ENCODE data around the gene CCDC197. TPM values are rescaled to one million over a fixed set of nuclear protein-coding genes. Genes with fewer than 3 reads are reported as not detected.
A peak's percentile ranks its signal among the peaks of the same experiment; 100 is the strongest.

The CCDC197 gene
- total and polyA plus RNA-seq, 2 of the 4 experiments (the other 2 are of a cell fraction) = not detected

- POLR2A ChIA-PET (ENCODE audit: unreplicated experiment) = no interaction called here
- peak overlapping the region; percentile 67 for H2BK120ac ChIP-seq (ENCODE audit: low read depth, low read length)
- no peak overlapping the region; the same call in 1 of the 2 replicates for H3K23ac ChIP-seq (ENCODE audit: low read depth, low read length)
- H3K14ac ChIP-seq (replicated peaks; ENCODE audit: low read depth, low read length) = no peak overlapping the region
- peak overlapping the region; percentile 39 for H4K91ac ChIP-seq (ENCODE audit: insufficient read depth, low read depth, low read length)
- CTCF ChIA-PET = no interaction called here
- no peak overlapping the region for H3K9ac ChIP-seq (ENCODE audit: low read depth, low read length)
- H3K27ac ChIP-seq (ENCODE audit: insufficient read depth, low read length) = no peak overlapping the region
- no peak for DNase-seq
- H2BK15ac ChIP-seq (ENCODE audit: low read depth, low read length) = peak overlapping the region; percentile 96
- peak overlapping the region; percentile 85 for H2AK5ac ChIP-seq (ENCODE audit: low read depth, low read length)
- in situ Hi-C loops (cut with MboI; ENCODE audit: low sequenced_read_pairs) = no loop called here
- H4K8ac ChIP-seq (ENCODE audit: low read depth in 2 of 2, low read length in 2 of 2) = no peak overlapping the region; a peak in 1 of 4 replicates
- H3K9me3 ChIP-seq (ENCODE audit: control insufficient read depth, insufficient read depth, low read length) = no peaks in the 10 kb centered on the region
- H4K5ac ChIP-seq (ENCODE audit: low read depth, low read length) = 0 out of 2 replicates have a peak overlapping the region, but pooled peaks have one; percentile 12
- H2BK5ac ChIP-seq (ENCODE audit: low read depth, low read length, poor library complexity, severe bottlenecking) = peak overlapping the region; percentile 36
- dilution Hi-C loops (cut with HindIII; ENCODE audit: low sequenced_read_pairs, unreplicated experiment) = no loop called here
- H2AFZ ChIP-seq (replicated peaks; ENCODE audit: low read length, poor library complexity) = peak overlapping the region; percentile 35
- H3K4me2 ChIP-seq (ENCODE audit: low read depth, low read length) = no peak overlapping the region
- peaks cover 20% of the 10 kb centered on the region for H3K9me1 ChIP-seq (ENCODE audit: insufficient read depth, low read length)
- ATAC-seq (ENCODE audit: low read depth) = no peak
- peak overlapping the region; percentile 31 for H2AK9ac ChIP-seq (replicated peaks; ENCODE audit: low read depth, low read length, poor library complexity)
- H3K18ac ChIP-seq (ENCODE audit: low read depth, low read length) = no peak overlapping the region
- H3K4me3 ChIP-seq (ENCODE audit: insufficient read depth, low read depth, low read length) = no peak overlapping the region
- H3K56ac ChIP-seq (ENCODE audit: extremely low read depth, insufficient read depth, low read length) = no peak overlapping the region
- no TSS peak for BruUV-seq (replicated peaks)
- H3K27me3 ChIP-seq (ENCODE audit: control insufficient read depth, insufficient read depth, low read length) = peaks cover 2% of the 10 kb centered on the region; the same call in 1 of the 2 replicates
- no peaks in the 10 kb centered on the region for H4K20me1 ChIP-seq (ENCODE audit: insufficient read depth, low read length)
- intact Hi-C loops (cut with micrococcal nuclease) = loop anchor here (5.0 kb wide), 1 partner anchor 44 kb away; no protein-coding TSS in a partner anchor
- H3K36me3 ChIP-seq (ENCODE audit: control insufficient read depth, insufficient read depth, low read length) = no peaks in the 10 kb centered on the region
- H2BK20ac ChIP-seq (ENCODE audit: low read depth, low read length) = peak overlapping the region; percentile 51; the same call in 1 of the 2 replicates
- H3K4ac ChIP-seq (ENCODE audit: low read depth, low read length) = peak overlapping the region; percentile 71
- no peaks in the 10 kb centered on the region for H3K79me1 ChIP-seq (ENCODE audit: low read depth in 1 of 2, low read length in 2 of 2)
- TF ChIP-seq CTCF (conservative IDR thresholded peaks at IDR 0.05; ENCODE audit: low read depth, low read length) (no peak), CHD1 (IDR thresholded peaks at IDR 0.05; ENCODE audit: low read depth, low read length) (no peak), RAD21 (IDR thresholded peaks at IDR 0.05; ENCODE audit: low read length) (no peak), RFX5 (IDR thresholded peaks at IDR 0.05; ENCODE audit: low read depth, low read length) (no peak), FOS (IDR thresholded peaks at IDR 0.05; ENCODE audit: low read depth, low read length) (no peak), MXI1 (IDR thresholded peaks at IDR 0.05; ENCODE audit: borderline replicate concordance, low read depth, low read length) (no peak), MAFK (IDR thresholded peaks at IDR 0.05; ENCODE audit: low read depth, low read length) (no peak), BHLHE40 (IDR thresholded peaks at IDR 0.05; ENCODE audit: low read depth, low read length) (no peak), ELK1 (IDR thresholded peaks at IDR 0.05; ENCODE audit: borderline replicate concordance, low read depth, low read length) (no peak), RCOR1 (IDR thresholded peaks at IDR 0.05; ENCODE audit: insufficient replicate concordance, low read length) (no peak), MAZ (IDR thresholded peaks at IDR 0.05; ENCODE audit: borderline replicate concordance, low read depth, low read length) (no peak)
- TF ChIP-seq, protein P1, sequence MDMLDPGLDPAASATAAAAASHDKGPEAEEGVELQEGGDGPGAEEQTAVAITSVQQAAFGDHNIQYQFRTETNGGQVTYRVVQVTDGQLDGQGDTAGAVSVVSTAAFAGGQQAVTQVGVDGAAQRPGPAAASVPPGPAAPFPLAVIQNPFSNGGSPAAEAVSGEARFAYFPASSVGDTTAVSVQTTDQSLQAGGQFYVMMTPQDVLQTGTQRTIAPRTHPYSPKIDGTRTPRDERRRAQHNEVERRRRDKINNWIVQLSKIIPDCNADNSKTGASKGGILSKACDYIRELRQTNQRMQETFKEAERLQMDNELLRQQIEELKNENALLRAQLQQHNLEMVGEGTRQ (IDR thresholded peaks at IDR 0.05; ENCODE audit: low read depth, low read length) = no peak
- 100% methylated on average over 2 of the region's 16 CpGs; no CpG with 5 or more reads in 1 of the 2 experiments for WGBS, 2 experiments (ENCODE audit: extremely low coverage in 2 of 2, insufficient read length in 1 of 2)
- peaks cover 18% of the 10 kb centered on the region for H3K4me1 ChIP-seq (ENCODE audit: control insufficient read depth, insufficient read depth, low read length)
These were observed 39.1 kb upstream of the CCDC197 start for GRCh38 chr14:93957751-93958566.

Data from IMR-90 (cell line).